ENCODE data around the gene CD274. TPM values are rescaled to one million over a fixed set of nuclear protein-coding genes. Genes with fewer than 3 reads are reported as not detected.
"Not testable (repeated sequence)": the region's sequence is repeated elsewhere in the genome, so short reads cannot be mapped to it uniquely, and the experiment has no call there.

The CD274 gene
- total RNA-seq, 4 donors from 2014 or later, result 0.80 to 2.9 (median 1.2) TPM; not detected in 1

DNA sequence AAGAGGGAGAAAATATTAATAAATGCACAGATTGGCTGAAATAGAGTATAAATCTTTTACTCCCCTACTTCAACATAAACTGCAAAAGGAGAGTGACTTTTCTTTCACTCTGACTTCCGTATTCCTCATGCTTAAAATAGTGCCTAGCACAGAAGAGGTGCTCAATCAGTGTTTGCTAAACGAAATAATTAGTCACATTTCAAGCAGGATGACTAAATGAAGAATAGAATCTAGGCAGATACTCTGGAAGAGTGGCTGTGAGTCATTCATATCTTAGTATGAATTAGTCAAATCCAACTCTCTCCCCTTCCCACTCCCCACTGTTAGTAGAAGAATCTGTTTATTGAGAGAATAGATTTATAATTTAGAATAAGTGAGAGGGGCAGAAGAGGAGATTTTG, 4.8 kb downstream of the CD274 start:
- in situ Hi-C loops (cut with MboI; ENCODE audit: low pct_ligation_motif_present in 1 of 4, low pct_unique_long_range_greater_than_20kb in 1 of 4, low sequenced_read_pairs in 3 of 4) (loop anchor here in 1 of 4 donors (10.0 kb wide), 1 partner anchor 140 kb away; no protein-coding TSS in a partner anchor), intact Hi-C loops (cut with DNase I; ENCODE audit: low total_unique reads) (no loop called here)
- Histone ChIP-seq H3K4me3 (no peak overlapping the region), H3K4me1 (peaks cover 0 to 14% (median 4%) of the 10 kb centered on the region in 4 donors), H3K9me3 (no peaks in the 10 kb centered on the region), H3K27me3 (no peaks in the 10 kb centered on the region), H3K36me3 (no peaks in the 10 kb centered on the region), H3K27ac (no peak overlapping the region)
- DNase-seq, result no peak
- 45 to 62% methylated on average over 2 of the region's 2 CpGs for WGBS, 2 donors (ENCODE audit: low coverage in 1 of 2)
- TF ChIP-seq, protein P1, sequence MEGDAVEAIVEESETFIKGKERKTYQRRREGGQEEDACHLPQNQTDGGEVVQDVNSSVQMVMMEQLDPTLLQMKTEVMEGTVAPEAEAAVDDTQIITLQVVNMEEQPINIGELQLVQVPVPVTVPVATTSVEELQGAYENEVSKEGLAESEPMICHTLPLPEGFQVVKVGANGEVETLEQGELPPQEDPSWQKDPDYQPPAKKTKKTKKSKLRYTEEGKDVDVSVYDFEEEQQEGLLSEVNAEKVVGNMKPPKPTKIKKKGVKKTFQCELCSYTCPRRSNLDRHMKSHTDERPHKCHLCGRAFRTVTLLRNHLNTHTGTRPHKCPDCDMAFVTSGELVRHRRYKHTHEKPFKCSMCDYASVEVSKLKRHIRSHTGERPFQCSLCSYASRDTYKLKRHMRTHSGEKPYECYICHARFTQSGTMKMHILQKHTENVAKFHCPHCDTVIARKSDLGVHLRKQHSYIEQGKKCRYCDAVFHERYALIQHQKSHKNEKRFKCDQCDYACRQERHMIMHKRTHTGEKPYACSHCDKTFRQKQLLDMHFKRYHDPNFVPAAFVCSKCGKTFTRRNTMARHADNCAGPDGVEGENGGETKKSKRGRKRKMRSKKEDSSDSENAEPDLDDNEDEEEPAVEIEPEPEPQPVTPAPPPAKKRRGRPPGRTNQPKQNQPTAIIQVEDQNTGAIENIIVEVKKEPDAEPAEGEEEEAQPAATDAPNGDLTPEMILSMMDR (IDR thresholded peaks at IDR 0.05), result no peak
- no peak for TF ChIP-seq POLR2A (IDR thresholded peaks at IDR 0.05)
- TF ChIP-seq EP300 (IDR thresholded peaks at IDR 0.05; ENCODE audit: low read depth), result no peak
- no peak for TF ChIP-seq POLR2AphosphoS5 (IDR thresholded peaks at IDR 0.05)

GRCh38 chr9:5459289-5459829, 9.0 kb downstream of the CD274 start:
- no peaks in the 10 kb centered on the region for H3K27me3 ChIP-seq
- H3K36me3 ChIP-seq, result no peaks in the 10 kb centered on the region
- DNase-seq, result no peak
- intact Hi-C loops (cut with DNase I; ENCODE audit: low total_unique reads), result no loop called here
- in situ Hi-C loops (cut with MboI; ENCODE audit: low pct_ligation_motif_present in 1 of 4, low pct_unique_long_range_greater_than_20kb in 1 of 4, low sequenced_read_pairs in 3 of 4), result loop anchor here in 1 of 4 donors (10.0 kb wide), 1 partner anchor 135 kb away; no protein-coding TSS in a partner anchor
- H3K4me1 ChIP-seq, result no peaks in the 10 kb centered on the region
- no peak overlapping the region for H3K4me3 ChIP-seq
- H3K9me3 ChIP-seq, result no peaks in the 10 kb centered on the region
- TF ChIP-seq, protein P1 (IDR thresholded peaks at IDR 0.05), result no peak
- WGBS, 2 donors (ENCODE audit: low coverage in 1 of 2), result 56 to 85% methylated on average over 3 to 4 of the region's 4 CpGs
- H3K27ac ChIP-seq, result no peak overlapping the region

DNA sequence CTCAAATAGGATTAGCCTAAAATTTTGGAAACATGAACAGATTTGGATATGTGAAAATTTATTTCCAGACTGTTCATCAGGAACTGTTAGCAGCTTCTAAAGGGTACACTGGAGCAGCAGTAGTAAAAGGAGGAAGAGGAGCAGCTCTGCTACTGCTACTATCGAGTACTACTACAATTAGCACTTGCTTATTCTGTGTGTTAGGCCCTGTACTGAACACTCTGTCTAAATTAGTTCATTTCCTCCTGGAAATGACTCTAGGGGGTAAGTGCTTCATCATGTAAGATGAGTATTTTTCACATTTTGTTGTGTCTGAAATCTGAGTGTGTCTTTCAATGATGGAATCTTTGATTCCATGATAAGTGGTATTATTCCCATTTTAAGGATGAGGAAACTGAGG, 9.8 kb downstream of the CD274 start:
- Histone ChIP-seq H3K27me3 (no peaks in the 10 kb centered on the region), H3K9me3 (no peaks in the 10 kb centered on the region), H3K4me1 (no peaks in the 10 kb centered on the region), H3K27ac (no peak overlapping the region), H3K4me3 (no peak overlapping the region), H3K36me3 (no peaks in the 10 kb centered on the region)
- no peak for DNase-seq
- in situ Hi-C loops (cut with MboI; ENCODE audit: low pct_ligation_motif_present in 1 of 4, low pct_unique_long_range_greater_than_20kb in 1 of 4, low sequenced_read_pairs in 3 of 4), result no loop called here
- TF ChIP-seq POLR2A (IDR thresholded peaks at IDR 0.05) (no peak), POLR2AphosphoS5 (IDR thresholded peaks at IDR 0.05) (no peak), EP300 (IDR thresholded peaks at IDR 0.05; ENCODE audit: low read depth) (no peak)
- TF ChIP-seq, protein P1 (IDR thresholded peaks at IDR 0.05), result no peak
- 70% methylated on average over 1 of the region's 1 CpG; no CpG with 5 or more reads in 1 of the 2 donors for WGBS, 2 donors (ENCODE audit: low coverage in 1 of 2)
- intact Hi-C loops (cut with DNase I; ENCODE audit: low total_unique reads), result no loop called here

DNA sequence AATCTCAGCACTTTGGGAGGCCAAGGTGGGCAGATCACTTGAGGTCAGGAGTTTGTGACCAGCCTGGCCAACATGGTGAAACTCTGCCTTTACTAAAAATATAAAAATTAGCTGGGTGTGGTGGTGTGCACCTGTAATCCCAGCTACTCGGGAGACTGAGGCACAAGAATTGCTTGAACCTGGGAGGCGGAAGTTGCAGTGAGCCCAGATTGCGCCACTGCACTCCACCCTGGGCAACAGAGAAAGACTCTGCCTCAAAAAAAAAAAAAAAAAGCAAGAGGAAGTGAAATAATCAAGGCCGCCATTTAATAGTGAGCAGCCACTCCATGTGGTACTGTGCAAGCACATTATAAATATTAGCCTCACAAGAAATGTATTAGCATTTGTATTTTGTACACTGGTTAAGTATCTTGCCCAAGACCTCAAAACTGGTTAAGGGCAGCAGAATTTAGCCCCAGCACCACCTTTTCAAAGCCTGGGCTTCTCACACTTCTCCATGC, 14.5 kb downstream of the CD274 start:
- H3K4me1 ChIP-seq; H3K27ac ChIP-seq; H3K9me3 ChIP-seq; H3K4me3 ChIP-seq; H3K27me3 ChIP-seq; in situ Hi-C loops (cut with MboI; ENCODE audit: low pct_ligation_motif_present in 1 of 4, low pct_unique_long_range_greater_than_20kb in 1 of 4, low sequenced_read_pairs in 3 of 4); H3K36me3 ChIP-seq; intact Hi-C loops (cut with DNase I; ENCODE audit: low total_unique reads); DNase-seq: not testable (repeated sequence)
- whole genome bisulfite sequencing, 2 donors (ENCODE audit: low coverage in 1 of 2), result 89 to 100% methylated on average over 4 of the region's 4 CpGs

DNA sequence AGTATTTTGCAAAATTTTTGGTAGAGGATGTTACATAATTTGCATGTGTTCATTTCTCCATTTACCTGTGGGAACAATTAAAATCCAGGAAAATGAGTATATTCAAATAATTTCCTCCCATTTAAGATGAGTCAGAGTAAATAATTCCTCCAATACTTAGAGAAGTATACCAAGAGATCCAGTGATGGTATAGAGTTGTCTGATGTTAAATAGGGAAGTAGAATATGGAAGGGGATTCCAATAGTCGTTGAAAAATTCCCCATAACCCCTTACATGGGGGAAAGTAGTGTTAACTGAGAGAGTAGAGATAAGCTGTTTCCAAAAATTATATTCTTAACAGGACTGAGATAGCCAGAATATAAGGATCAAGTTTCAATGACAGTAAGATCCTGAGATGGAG, 15.7 kb downstream of the CD274 start:
- no peak for TF ChIP-seq POLR2A (IDR thresholded peaks at IDR 0.05)
- TF ChIP-seq POLR2AphosphoS5 (IDR thresholded peaks at IDR 0.05), result no peak
- TF ChIP-seq EP300 (IDR thresholded peaks at IDR 0.05; ENCODE audit: low read depth), result no peak
- TF ChIP-seq, protein P1 (IDR thresholded peaks at IDR 0.05), result no peak
- WGBS, 2 donors (ENCODE audit: low coverage in 1 of 2), result 88% methylated on average over 1 of the region's 1 CpG
- no peaks in the 10 kb centered on the region for H3K9me3 ChIP-seq
- H3K27ac ChIP-seq, result no peak overlapping the region
- no peak overlapping the region for H3K4me3 ChIP-seq
- in situ Hi-C loops (cut with MboI; ENCODE audit: low pct_ligation_motif_present in 1 of 4, low pct_unique_long_range_greater_than_20kb in 1 of 4, low sequenced_read_pairs in 3 of 4) (no loop called here), intact Hi-C loops (cut with DNase I; ENCODE audit: low total_unique reads) (no loop called here)
- H3K36me3 ChIP-seq, result no peaks in the 10 kb centered on the region
- no peak for DNase-seq
- H3K27me3 ChIP-seq, result no peaks in the 10 kb centered on the region
- H3K4me1 ChIP-seq, result no peaks in the 10 kb centered on the region

Data from transverse colon (tissue), 4 donors.